ENCODE results near the gene TMC6.
A peak's percentile ranks its signal among the peaks of the same experiment; 100 is the strongest.

GRCh38 chr17:78174870-78175642 is 46.5 kb upstream of the TMC6 start:
- TF ChIP-seq CTCF (IDR thresholded peaks at IDR 0.05), result no peak
- no peak for TF ChIP-seq JUND (IDR thresholded peaks at IDR 0.05)
- TF ChIP-seq TEAD4 (IDR thresholded peaks at IDR 0.05; ENCODE audit: borderline replicate concordance, insufficient read depth), result no peak
- TF ChIP-seq RFX5 (IDR thresholded peaks at IDR 0.05; ENCODE audit: low read length), result no peak
- TF ChIP-seq IRF3 (IDR thresholded peaks at IDR 0.05; ENCODE audit: low read depth, low read length), result no peak
- no peak for TF ChIP-seq FOXM1 (IDR thresholded peaks at IDR 0.05; ENCODE audit: low read depth)
- no peak for TF ChIP-seq EP300 (IDR thresholded peaks at IDR 0.05; ENCODE audit: borderline replicate concordance in 1 of 2, low read depth in 1 of 2, low read length in 1 of 2)
- TF ChIP-seq MXI1 (IDR thresholded peaks at IDR 0.05; ENCODE audit: low read depth, low read length), result no peak
- 0 out of 2 replicates have a peak, but pooled peaks have one; percentile 6 for TF ChIP-seq RAD21 (IDR thresholded peaks at IDR 0.05; ENCODE audit: low read length)
- TF ChIP-seq USF1 (IDR thresholded peaks at IDR 0.05; ENCODE audit: borderline replicate concordance, low read depth), result no peak
- no peak for TF ChIP-seq YY1 (IDR thresholded peaks at IDR 0.05; ENCODE audit: low read depth)

Measured in SK-N-SH (cell line).